ENCODE data around the gene PRPS1. TPM values are rescaled to one million over a fixed set of nuclear protein-coding genes. Genes with fewer than 3 reads are reported as not detected.

The PRPS1 gene
- total and polyA plus RNA-seq, 2 experiments from 2014 or later = 91.1 to 149 TPM

GRCh38 chrX:107599450-107599861 lies 28.9 kb upstream of the PRPS1 start:
- Mint-ChIP-seq H3K27ac (no peak overlapping the region), H3K36me3 (ENCODE audit: low read depth) (no peaks in the 10 kb centered on the region), H3K4me3 (no peak overlapping the region), H3K27me3 (ENCODE audit: insufficient read depth, low read depth, poor library complexity) (peaks cover 2% of the 10 kb centered on the region), H3K9me3 (no peaks in the 10 kb centered on the region), H3K4me1 (peaks cover 12% of the 10 kb centered on the region)
- TF ChIP-seq ETS1 (IDR thresholded peaks at IDR 0.05) (no peak), NANOG (IDR thresholded peaks at IDR 0.05; ENCODE audit: borderline replicate concordance) (no peak)
- Histone ChIP-seq H3K4me1 (ENCODE audit: insufficient read depth) (peaks cover 4% of the 10 kb centered on the region; the same call in 1 of the 2 replicates), H3K27ac (ENCODE audit: low read depth) (no peak overlapping the region), H3K79me2 (replicated peaks; ENCODE audit: insufficient read depth) (no peaks in the 10 kb centered on the region), H3K4me2 (no peak overlapping the region), H3K36me3 (ENCODE audit: insufficient read depth) (no peaks in the 10 kb centered on the region), H2AFZ (no peak overlapping the region), H3F3A (replicated peaks; ENCODE audit: low read depth) (no peaks in the 10 kb centered on the region), H3K27me3 (ENCODE audit: insufficient read depth) (no peaks in the 10 kb centered on the region), H3K9me2 (ENCODE audit: insufficient read depth) (no peaks in the 10 kb centered on the region), H3K4me3 (no peak overlapping the region), H4K20me1 (replicated peaks; ENCODE audit: insufficient read depth) (no peaks in the 10 kb centered on the region)
- DNase-seq (ENCODE audit: low spot score) = peak; percentile 41
- ATAC-seq = peak; percentile 69

- Histone ChIP-seq H3K27me3 (ENCODE audit: insufficient read depth) (no peaks in the 10 kb centered on the region), H3K4me3 (no peak overlapping the region), H3K36me3 (ENCODE audit: insufficient read depth) (no peaks in the 10 kb centered on the region), H3K27ac (ENCODE audit: low read depth) (no peak overlapping the region), H3K79me2 (replicated peaks; ENCODE audit: insufficient read depth) (no peaks in the 10 kb centered on the region), H2AFZ (no peak overlapping the region), H3K4me2 (no peak overlapping the region), H3K9me2 (ENCODE audit: insufficient read depth) (no peaks in the 10 kb centered on the region), H3F3A (replicated peaks; ENCODE audit: low read depth) (no peaks in the 10 kb centered on the region), H4K20me1 (replicated peaks; ENCODE audit: insufficient read depth) (no peaks in the 10 kb centered on the region), H3K4me1 (ENCODE audit: insufficient read depth) (peaks cover 4% of the 10 kb centered on the region; the same call in 1 of the 2 replicates)
- no peak overlapping the region for H3K27ac Mint-ChIP-seq
- no peak for DNase-seq (ENCODE audit: low spot score)
- H3K36me3 Mint-ChIP-seq (ENCODE audit: low read depth) = no peaks in the 10 kb centered on the region
- no peak for TF ChIP-seq ZNF462 (CRISPR knock-in tag; IDR thresholded peaks at IDR 0.05)
- no peak for ATAC-seq
- no peaks in the 10 kb centered on the region for H3K9me3 Mint-ChIP-seq
- H3K4me1 Mint-ChIP-seq = peaks cover 14% of the 10 kb centered on the region
- no peak overlapping the region for H3K4me3 Mint-ChIP-seq
- H3K27me3 Mint-ChIP-seq (ENCODE audit: insufficient read depth, low read depth, poor library complexity) = peaks cover 2% of the 10 kb centered on the region
These were observed 27.9 kb upstream of the PRPS1 start for GRCh38 chrX:107600366-107600765.
